ENCODE measurements around the gene FRAS1. TPM values are rescaled to one million over a fixed set of nuclear protein-coding genes. Genes with fewer than 3 reads are reported as not detected.
"Not testable (repeated sequence)": the region's sequence is repeated elsewhere in the genome, so short reads cannot be mapped to it uniquely, and the experiment has no call there.

The FRAS1 gene
- total RNA-seq, 6 experiments from 2014 or later = 0.12 to 1.5 (median 0.45) TPM

DNA sequence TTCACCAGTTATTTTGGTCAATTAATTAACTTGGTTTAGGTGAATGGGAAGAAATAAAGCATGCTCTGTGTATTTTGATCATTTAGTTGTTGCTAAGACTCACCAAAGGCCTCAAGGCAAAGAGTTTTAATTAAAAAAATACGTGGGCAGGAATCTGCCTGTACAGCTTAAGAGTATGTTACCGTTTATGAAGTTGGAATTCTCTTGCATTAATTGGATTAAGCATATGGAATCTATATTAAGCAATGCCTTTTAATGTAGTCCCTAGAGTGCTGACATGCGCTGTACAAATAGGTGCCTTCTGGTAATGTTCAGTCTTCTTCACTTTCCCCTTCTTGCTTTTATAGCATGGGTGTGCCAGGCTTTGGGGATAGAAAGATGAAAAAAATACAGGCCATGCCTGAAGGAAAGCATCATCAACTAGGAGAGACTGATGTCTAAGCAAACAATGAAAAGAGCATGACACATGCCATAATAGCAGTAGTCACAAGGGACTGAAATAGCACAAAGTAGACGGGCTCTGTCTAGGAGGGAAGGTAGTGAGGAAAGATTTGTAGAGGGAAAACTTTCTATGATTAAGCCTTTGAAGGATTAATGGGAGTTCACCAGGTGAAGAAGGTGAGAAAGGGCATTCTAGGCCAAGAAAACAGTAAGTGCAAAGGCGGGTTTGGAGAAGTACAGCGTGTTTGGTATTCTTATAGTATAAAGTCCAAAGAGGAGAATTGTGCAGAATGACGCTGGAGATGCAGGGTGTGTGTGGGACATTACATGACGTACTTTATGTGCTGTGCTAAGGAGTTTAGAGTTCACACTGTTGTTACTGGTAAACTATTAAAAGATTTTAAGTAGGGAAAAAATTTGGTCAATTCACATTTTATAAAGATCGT is 268.4 kb downstream of the FRAS1 start:
- TF ChIP-seq, protein P1, sequence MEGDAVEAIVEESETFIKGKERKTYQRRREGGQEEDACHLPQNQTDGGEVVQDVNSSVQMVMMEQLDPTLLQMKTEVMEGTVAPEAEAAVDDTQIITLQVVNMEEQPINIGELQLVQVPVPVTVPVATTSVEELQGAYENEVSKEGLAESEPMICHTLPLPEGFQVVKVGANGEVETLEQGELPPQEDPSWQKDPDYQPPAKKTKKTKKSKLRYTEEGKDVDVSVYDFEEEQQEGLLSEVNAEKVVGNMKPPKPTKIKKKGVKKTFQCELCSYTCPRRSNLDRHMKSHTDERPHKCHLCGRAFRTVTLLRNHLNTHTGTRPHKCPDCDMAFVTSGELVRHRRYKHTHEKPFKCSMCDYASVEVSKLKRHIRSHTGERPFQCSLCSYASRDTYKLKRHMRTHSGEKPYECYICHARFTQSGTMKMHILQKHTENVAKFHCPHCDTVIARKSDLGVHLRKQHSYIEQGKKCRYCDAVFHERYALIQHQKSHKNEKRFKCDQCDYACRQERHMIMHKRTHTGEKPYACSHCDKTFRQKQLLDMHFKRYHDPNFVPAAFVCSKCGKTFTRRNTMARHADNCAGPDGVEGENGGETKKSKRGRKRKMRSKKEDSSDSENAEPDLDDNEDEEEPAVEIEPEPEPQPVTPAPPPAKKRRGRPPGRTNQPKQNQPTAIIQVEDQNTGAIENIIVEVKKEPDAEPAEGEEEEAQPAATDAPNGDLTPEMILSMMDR (IDR thresholded peaks at IDR 0.05) = no peak
- no peak for TF ChIP-seq POLR2A (IDR thresholded peaks at IDR 0.05)
- DNase-seq = no peak
- no peak for ATAC-seq

DNA sequence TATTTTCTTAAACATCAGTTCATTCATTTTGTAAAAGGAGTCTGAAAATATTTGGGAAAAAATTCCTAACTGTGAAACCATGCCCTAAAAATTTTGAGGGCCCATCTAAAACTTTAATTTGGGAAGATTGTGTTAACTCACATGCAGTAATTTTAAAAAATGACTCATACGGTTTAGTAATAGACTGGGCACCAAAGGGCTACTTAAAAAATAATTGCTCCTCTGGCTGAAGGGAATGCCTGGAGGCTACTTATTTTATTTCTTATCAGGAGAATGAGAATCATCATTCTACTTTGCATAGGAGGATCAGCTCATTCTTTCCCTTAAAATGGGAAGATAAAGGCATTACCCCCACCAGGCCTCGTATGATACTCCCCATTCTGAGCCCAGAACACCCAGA is 271.5 kb downstream of the FRAS1 start:
- DNase-seq; intact Hi-C loops (cut with DNase I); H3K36me3 ChIP-seq; H3K9me3 ChIP-seq; H3K4me3 ChIP-seq; H3K27me3 ChIP-seq; H3K27ac ChIP-seq; ATAC-seq; H3K4me1 ChIP-seq: not testable (repeated sequence)
- WGBS (ENCODE audit: insufficient coverage, low coverage, low lambda C conversion rate, missing lambda C conversion rate) = 45% methylated on average over 2 of the region's 2 CpGs

More for the DNA sequence above, 268.4 kb downstream of the FRAS1 start:
- intact Hi-C loops (cut with DNase I) = no loop called here
- Histone ChIP-seq H3K27me3 (no peaks in the 10 kb centered on the region), H3K4me3 (no peak overlapping the region), H3K36me3 (no peaks in the 10 kb centered on the region), H3K27ac (no peak overlapping the region), H3K4me1 (no peaks in the 10 kb centered on the region), H3K9me3 (no peaks in the 10 kb centered on the region)
- WGBS (ENCODE audit: insufficient coverage, low coverage, low lambda C conversion rate, missing lambda C conversion rate) = 62% methylated on average over 9 of the region's 9 CpGs

DNA sequence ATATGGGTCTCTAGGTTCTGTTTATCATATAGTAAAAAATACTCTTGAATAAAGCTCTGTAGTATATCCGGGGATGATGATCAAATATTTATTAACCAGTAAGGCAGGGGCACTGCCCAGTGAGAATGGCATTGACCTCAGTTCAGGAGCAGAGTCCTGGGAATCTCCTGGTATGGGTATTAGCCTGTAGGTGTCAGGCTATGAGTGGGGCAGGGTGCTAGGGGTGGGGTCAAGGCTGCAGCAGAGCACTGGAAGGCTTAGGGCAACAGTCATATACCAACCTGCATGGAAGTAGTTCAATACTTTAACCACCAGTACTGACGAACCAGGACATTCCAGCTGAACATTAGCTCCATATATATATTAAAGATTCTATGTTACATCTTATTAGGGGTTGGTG is 274.1 kb downstream of the FRAS1 start:
- no peak for ATAC-seq
- Histone ChIP-seq H3K4me1 (no peaks in the 10 kb centered on the region), H3K27ac (no peak overlapping the region), H3K27me3 (no peaks in the 10 kb centered on the region), H3K36me3 (no peaks in the 10 kb centered on the region), H3K9me3 (no peaks in the 10 kb centered on the region), H3K4me3 (no peak overlapping the region)
- TF ChIP-seq, protein P1 (IDR thresholded peaks at IDR 0.05) = no peak
- 53% methylated on average over 2 of the region's 2 CpGs for WGBS (ENCODE audit: insufficient coverage, low coverage, low lambda C conversion rate, missing lambda C conversion rate)
- DNase-seq = no peak
- intact Hi-C loops (cut with DNase I) = no loop called here

DNA sequence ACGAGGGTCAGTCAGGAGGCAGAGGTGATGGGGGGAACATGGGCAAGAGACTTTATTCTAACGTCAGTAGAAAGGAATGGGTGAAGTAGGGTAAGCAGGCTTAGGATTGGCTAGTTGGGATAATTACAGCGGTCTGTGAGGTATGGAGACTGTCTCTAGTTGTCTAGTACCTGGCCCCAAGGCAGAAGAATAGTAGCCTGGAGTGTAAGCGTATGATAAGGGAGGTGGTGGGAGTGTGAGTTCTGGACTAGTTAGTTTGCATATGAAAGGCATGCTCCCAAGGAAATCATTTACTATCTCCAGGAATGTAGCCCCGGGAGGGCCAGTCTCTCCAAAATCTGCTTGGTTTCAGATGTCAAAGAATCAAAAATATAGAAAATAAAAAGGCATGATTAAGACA is 274.8 kb downstream of the FRAS1 start:
- WGBS (ENCODE audit: insufficient coverage, low coverage, low lambda C conversion rate, missing lambda C conversion rate) = 64% methylated on average over 5 of the region's 5 CpGs
- Histone ChIP-seq H3K4me1 (no peaks in the 10 kb centered on the region), H3K27me3 (no peaks in the 10 kb centered on the region), H3K4me3 (no peak overlapping the region), H3K36me3 (no peaks in the 10 kb centered on the region), H3K27ac (no peak overlapping the region), H3K9me3 (no peaks in the 10 kb centered on the region)
- no peak for DNase-seq
- no peak for ATAC-seq
- intact Hi-C loops (cut with DNase I) = no loop called here
- no peak for TF ChIP-seq POLR2A (IDR thresholded peaks at IDR 0.05)
- TF ChIP-seq, protein P1 (IDR thresholded peaks at IDR 0.05) = no peak

DNA sequence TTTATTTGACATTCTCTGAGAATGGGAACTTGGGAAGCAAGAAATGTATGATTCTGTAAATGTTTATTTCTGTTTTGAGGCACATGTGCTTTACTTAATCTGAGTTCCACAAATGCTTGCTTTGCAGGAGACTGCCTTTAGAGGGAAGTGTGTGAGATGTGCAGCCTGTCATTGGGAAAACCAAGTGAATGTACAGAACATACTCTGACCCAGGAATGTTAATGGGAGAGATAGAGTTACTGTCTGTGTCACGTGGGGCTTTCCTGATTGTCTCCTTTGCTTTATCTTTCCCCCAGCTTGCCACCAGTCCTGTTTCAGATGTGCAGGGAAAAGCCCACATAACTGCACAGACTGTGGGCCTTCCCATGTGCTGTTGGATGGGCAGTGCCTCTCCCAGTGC is 275.9 kb downstream of the FRAS1 start:
- 83% methylated on average over 1 of the region's 1 CpG for WGBS (ENCODE audit: insufficient coverage, low coverage, low lambda C conversion rate, missing lambda C conversion rate)
- Histone ChIP-seq H3K4me1 (no peaks in the 10 kb centered on the region), H3K4me3 (no peak overlapping the region), H3K27me3 (no peaks in the 10 kb centered on the region), H3K27ac (no peak overlapping the region), H3K36me3 (no peaks in the 10 kb centered on the region), H3K9me3 (no peaks in the 10 kb centered on the region)
- DNase-seq = no peak
- ATAC-seq = no peak
- intact Hi-C loops (cut with DNase I) = no loop called here
- TF ChIP-seq, protein P1 (IDR thresholded peaks at IDR 0.05) = no peak
- TF ChIP-seq POLR2A (IDR thresholded peaks at IDR 0.05) = no peak

All from right lobe of liver (tissue), 6 donors.